Lower leg skin (tissue), 4 donors: ENCODE results near the gene TTC7B. TPM values are rescaled to one million over a fixed set of nuclear protein-coding genes. Genes with fewer than 3 reads are reported as not detected.

Experiments
- DNase-seq, 2 donors: peaks; one replicate each; pipeline ENCODE4 v3.0.0-alpha.2; 2019; ENCODE audit warnings: low spot score in 2 of 2
- H3K4me3 ChIP-seq: fragments of 200-600 bp; sonication (generic); 2 replicates; pipeline ENCODE4 v1.5.1; 2017; ENCODE audit warnings: mild to moderate bottlenecking, low read depth; ENCODE audit not compliant: poor library complexity, severe bottlenecking
- CTCF ChIP-seq, 3 donors: fragments of 450-650 bp; IDR thresholded peaks; one replicate each; pipeline ENCODE4 v1.5.1; 2016; ENCODE audit warnings: antibody characterized with exemption in 3 of 3, mild to moderate bottlenecking in 3 of 3, moderate library complexity in 2 of 3
- POLR2A ChIP-seq, 2 donors: fragments of 450-650 bp; IDR thresholded peaks; one replicate each; pipeline ENCODE4 v1.6.1; 2016 to 2017; ENCODE audit warnings: antibody characterized with exemption in 2 of 2, mild to moderate bottlenecking in 1 of 2, moderate library complexity in 1 of 2
- WGBS, 2 donors: methylation state at CpG; one replicate each; pipeline ENCODE4 v1.1.5; 2018; 5-methylcytosine and 5-hydroxymethylcytosine counted together
- intact Hi-C: fragments of 100-400 bp; cut with DNase I; formaldehyde crosslinking; loops from one replicate; pipeline ENCODE4 v1.15.0; 2023; ENCODE audit warnings: low total_unique reads
- total RNA-seq, 4 donors: library from RNA; depleted of rRNA; stranded (reverse); fragments of >200 nt; gene quantifications; one replicate each; pipeline ENCODE4 v1.1.0, GENCODE V29; 2016

TTC7B gene
- total RNA-seq, 4 donors from 2014 or later = 10.3 to 28.7 (median 20.2) TPM

GRCh38 chr14:90511252-90511651, 305.0 kb downstream of the TTC7B start:
- TF ChIP-seq CTCF (IDR thresholded peaks at IDR 0.05) (no peak), POLR2A (IDR thresholded peaks at IDR 0.05) (no peak)
- no peak for DNase-seq
- intact Hi-C loops = no loop called here
- no peak overlapping the region for H3K4me3 ChIP-seq
- 93 to 96% methylated on average over 4 of the region's 4 CpGs for WGBS, 2 donors

- no peak overlapping the region for H3K4me3 ChIP-seq
- intact Hi-C loops = no loop called here
- TF ChIP-seq CTCF (IDR thresholded peaks at IDR 0.05) (no peak), POLR2A (IDR thresholded peaks at IDR 0.05) (no peak)
- peak in 1 of 2 donors; percentile 73 for DNase-seq
- WGBS, 2 donors = 38 to 49% methylated on average over 9 of the region's 9 CpGs
These were observed 306.1 kb downstream of the TTC7B start for GRCh38 chr14:90510159-90510558.

- DNase-seq = no peak
- 50% methylated on average over 5 of the region's 5 CpGs for WGBS, 2 donors
- H3K4me3 ChIP-seq = no peak overlapping the region
- no peak for TF ChIP-seq POLR2A (IDR thresholded peaks at IDR 0.05)
- TF ChIP-seq CTCF (IDR thresholded peaks at IDR 0.05) = no peak
- intact Hi-C loops = no loop called here
These were observed 306.8 kb downstream of the TTC7B start for GRCh38 chr14:90509403-90509802.

GRCh38 chr14:90508536-90509254, 307.5 kb downstream of the TTC7B start:
- DNase-seq = no peak
- WGBS, 2 donors = 31 to 33% methylated on average over 21 of the region's 21 CpGs
- TF ChIP-seq POLR2A (IDR thresholded peaks at IDR 0.05) = no peak
- no peak for TF ChIP-seq CTCF (IDR thresholded peaks at IDR 0.05)
- no peak overlapping the region for H3K4me3 ChIP-seq
- intact Hi-C loops = no loop called here

GRCh38 chr14:90508036-90508435, 308.2 kb downstream of the TTC7B start:
- intact Hi-C loops = no loop called here
- TF ChIP-seq CTCF (IDR thresholded peaks at IDR 0.05) (no peak), POLR2A (IDR thresholded peaks at IDR 0.05) (no peak)
- H3K4me3 ChIP-seq = no peak overlapping the region
- WGBS, 2 donors = 64 to 74% methylated on average over 9 of the region's 9 CpGs
- DNase-seq = no peak

GRCh38 chr14:90507428-90507827, 308.8 kb downstream of the TTC7B start:
- 90 to 95% methylated on average over 7 of the region's 7 CpGs for WGBS, 2 donors
- intact Hi-C loops = no loop called here
- no peak for DNase-seq
- TF ChIP-seq CTCF (IDR thresholded peaks at IDR 0.05) = no peak
- no peak for TF ChIP-seq POLR2A (IDR thresholded peaks at IDR 0.05)
- H3K4me3 ChIP-seq = no peak overlapping the region
